MCF 10A (cell line): Measurements from ENCODE around the gene TRIM31. TPM values are rescaled to one million over a fixed set of nuclear protein-coding genes. Genes with fewer than 3 reads are reported as not detected.

Source experiments
- BruUV-seq: library from RNA; stranded (reverse); fragments of 400-500 nt; replicated peaks from 2 replicates; lab custom pipeline; 2021; lab: Mats Ljungman, UMichigan
- CTCF ChIA-PET: fragments of 300-600 bp; sonication (Branson Sonifier 250); formaldehyde crosslinking; extraction: SDS; loops from one replicate; lab custom pipeline; 2021; ENCODE audit warnings: antibody characterized with exemption, inconsistent platforms; lab: Yijun Ruan, JAX
- POLR2A ChIA-PET: fragments of 300-600, 350-650 bp; sonication (Branson Sonifier 250); formaldehyde crosslinking; extraction: SDS; loops from one replicate; lab custom pipeline; 2020; ENCODE audit warnings: antibody characterized with exemption, inconsistent platforms; lab: Yijun Ruan, JAX
- DNase-seq: peaks from one replicate; pipeline ENCODE4 v3.0.0-alpha.2; 2018; ENCODE audit not compliant: unreplicated experiment
- H3K27ac Mint-ChIP-seq: one replicate; pipeline ENCODE4 v1.8.0; 2022; ENCODE audit warnings: mild to moderate bottlenecking, low read depth, mixed read lengths; ENCODE audit not compliant: unreplicated experiment
- H3K27me3 Mint-ChIP-seq: one replicate; pipeline ENCODE4 v1.8.0; 2022; ENCODE audit warnings: mixed read lengths; ENCODE audit not compliant: insufficient read depth, unreplicated experiment
- H3K36me3 Mint-ChIP-seq: one replicate; pipeline ENCODE4 v1.8.0; 2022; ENCODE audit warnings: mild to moderate bottlenecking, moderate library complexity, mixed read lengths; ENCODE audit not compliant: insufficient read depth, unreplicated experiment
- H3K4me1 Mint-ChIP-seq: one replicate; pipeline ENCODE4 v1.8.0; 2022; ENCODE audit warnings: mixed read lengths; ENCODE audit not compliant: insufficient read depth, unreplicated experiment
- H3K4me3 Mint-ChIP-seq: one replicate; pipeline ENCODE4 v1.8.0; 2022; ENCODE audit warnings: mild to moderate bottlenecking, moderate library complexity, mixed read lengths; ENCODE audit not compliant: unreplicated experiment
- H3K9me3 Mint-ChIP-seq: one replicate; pipeline ENCODE4 v1.8.0; 2022; ENCODE audit warnings: mixed read lengths; ENCODE audit not compliant: unreplicated experiment
- CTCF ChIP-seq: fragments of 200-600 bp; IDR thresholded peaks from one replicate; pipeline ENCODE4 v1.8.0; 2022; ENCODE audit warnings: antibody characterized with exemption, mild to moderate bottlenecking; ENCODE audit not compliant: unreplicated experiment
- intact Hi-C: fragments of 100-400 bp; cut with micrococcal nuclease; formaldehyde crosslinking; loops from 2 replicates; pipeline ENCODE4 v1.14.1; 2022
- total RNA-seq: library from RNA; stranded (reverse); gene quantifications from 2 replicates; pipeline ENCODE4 v1.2.3, GENCODE V29; 2022

The TRIM31 gene
- total RNA-seq, 1 experiment from 2014 or later: not detected

GRCh38 chr6:30066577-30067459 lies 46.1 kb downstream of the TRIM31 start, which contains the start of gene PPP1R11:
Gene PPP1R11, plus strand, starts transcription at chr6:30067198. Its CDS starts 213 bp downstream, at chr6:30067411.
- ChIA-PET POLR2A (interaction anchor here (0.5 to 3.7 kb wide), 26 partner anchors 9 to 1426 kb away, joined by 3 to 66 read pairs (median 6); partner anchors contain the start of genes RNF39, TRIM26 and TRIM39), CTCF (interaction anchor here (0.9 to 1.8 kb wide), 7 partner anchors 7 to 418 kb away, joined by 3 to 11 read pairs (median 4); no protein-coding TSS in a partner anchor)
- Mint-ChIP-seq H3K9me3 (no peaks in the 10 kb centered on the region), H3K36me3 (peaks cover 47% of the 10 kb centered on the region), H3K27me3 (no peaks in the 10 kb centered on the region), H3K4me3 (peak within 1 kb of the TSS; percentile 79), H3K27ac (peak within 1 kb of the TSS; percentile 99), H3K4me1 (peaks cover 42% of the 10 kb centered on the region)
- BruUV-seq: no TSS peak
- peak; percentile 99 for DNase-seq
- intact Hi-C loops: loop anchor here (2.0 kb wide), 1 partner anchor 36 kb away; no protein-coding TSS in a partner anchor
- TF ChIP-seq CTCF: no peak

GRCh38 chr6:30066082-30066481 lies 46.8 kb downstream of the TRIM31 start:
- intact Hi-C loops: loop anchor here (2.0 kb wide), 1 partner anchor 37 kb away; no protein-coding TSS in a partner anchor
- peaks cover 38% of the 10 kb centered on the region for H3K4me1 Mint-ChIP-seq
- H3K4me3 Mint-ChIP-seq: peak overlapping the region; percentile 79
- no peaks in the 10 kb centered on the region for H3K9me3 Mint-ChIP-seq
- H3K36me3 Mint-ChIP-seq: peaks cover 47% of the 10 kb centered on the region
- BruUV-seq: no TSS peak
- H3K27me3 Mint-ChIP-seq: no peaks in the 10 kb centered on the region
- no peak for TF ChIP-seq CTCF
- CTCF ChIA-PET: interaction anchor here (0.6 to 1.8 kb wide), 8 partner anchors 8 to 417 kb away, joined by 3 to 11 read pairs (median 4); no protein-coding TSS in a partner anchor
- POLR2A ChIA-PET: interaction anchor here (0.5 to 3.7 kb wide), 26 partner anchors 10 to 1427 kb away, joined by 3 to 66 read pairs (median 6); partner anchors contain the start of genes RNF39, TRIM26 and TRIM39
- H3K27ac Mint-ChIP-seq: peak overlapping the region; percentile 99
- DNase-seq: no peak

- Mint-ChIP-seq H3K4me3 (peak overlapping the region; percentile 52), H3K27ac (no peak overlapping the region), H3K9me3 (no peaks in the 10 kb centered on the region), H3K27me3 (no peaks in the 10 kb centered on the region), H3K36me3 (peaks cover 24% of the 10 kb centered on the region), H3K4me1 (peaks cover 28% of the 10 kb centered on the region)
- POLR2A ChIA-PET: interaction anchor here (0.7 to 6.2 kb wide), 5 partner anchors 12 to 341 kb away, joined by 3 to 101 read pairs (median 4); partner anchors contain the start of gene RNF39
- no peak for TF ChIP-seq CTCF
- CTCF ChIA-PET: no interaction called here
- BruUV-seq: no TSS peak
- intact Hi-C loops: no loop called here
- DNase-seq: no peak
Observed at GRCh38 chr6:30063315-30063714, 49.6 kb downstream of the TRIM31 start.
